ENCODE results near the gene PI4K2A.

PI4K2A gene

GRCh38 chr10:97704341-97704740, 63.9 kb downstream of the PI4K2A start:
- DNase-seq (ENCODE audit: low read depth in 2 of 2) = no peak

GRCh38 chr10:97705006-97705670, 64.7 kb downstream of the PI4K2A start:
- no peak for DNase-seq (ENCODE audit: low read depth in 2 of 2)

GRCh38 chr10:97707134-97707861, 66.8 kb downstream of the PI4K2A start:
- no peak for DNase-seq (ENCODE audit: low read depth in 2 of 2)

GRCh38 chr10:97708167-97708566, 67.7 kb downstream of the PI4K2A start:
- no peak for DNase-seq (ENCODE audit: low read depth in 2 of 2)

GRCh38 chr10:97708976-97709946, 68.8 kb downstream of the PI4K2A start:
- DNase-seq (ENCODE audit: low read depth in 2 of 2) = peak; percentile 27 to 29

GRCh38 chr10:97711640-97712572, 71.4 kb downstream of the PI4K2A start:
- no peak for DNase-seq (ENCODE audit: low read depth in 2 of 2)

GRCh38 chr10:97713339-97713825, 72.9 kb downstream of the PI4K2A start, which contains the start of gene MARVELD1:
MARVELD1 (plus strand) TSS chr10:97713730; CDS start chr10:97713877, 147 bp downstream.
- peak; percentile 15 to 17 for DNase-seq (ENCODE audit: low read depth in 2 of 2)

- DNase-seq (ENCODE audit: low read depth in 2 of 2) = peak; percentile 22 to 34
Measured at GRCh38 chr10:97713826-97714400, 73.4 kb downstream of the PI4K2A start.

GRCh38 chr10:97714401-97715258, 74.2 kb downstream of the PI4K2A start:
- DNase-seq (ENCODE audit: low read depth in 2 of 2) = peak; percentile 14 to 15

GRCh38 chr10:97715259-97715874, 74.9 kb downstream of the PI4K2A start:
- DNase-seq (ENCODE audit: low read depth in 2 of 2) = no peak

GRCh38 chr10:97717627-97718026, 77.2 kb downstream of the PI4K2A start:
- no peak for DNase-seq (ENCODE audit: low read depth in 2 of 2)

GRCh38 chr10:97718178-97718577, 77.7 kb downstream of the PI4K2A start:
- no peak for DNase-seq (ENCODE audit: low read depth in 2 of 2)

- no peak for DNase-seq (ENCODE audit: low read depth in 2 of 2)
Measured at GRCh38 chr10:97718659-97719142, 78.2 kb downstream of the PI4K2A start.

- DNase-seq (ENCODE audit: low read depth in 2 of 2) = no peak
Measured at GRCh38 chr10:97719602-97720001, 79.1 kb downstream of the PI4K2A start.

- DNase-seq (ENCODE audit: low read depth in 2 of 2) = no peak
Measured at GRCh38 chr10:97721871-97722780, 81.7 kb downstream of the PI4K2A start.

- DNase-seq (ENCODE audit: low read depth in 2 of 2) = no peak
Measured at GRCh38 chr10:97723001-97723400, 82.5 kb downstream of the PI4K2A start.

GRCh38 chr10:97724341-97724941, 84.0 kb downstream of the PI4K2A start:
- no peak for DNase-seq (ENCODE audit: low read depth in 2 of 2)
